GM12864 (cell line): ENCODE data around the gene NPPC.
"Not testable (repeated sequence)": the region's sequence is repeated elsewhere in the genome, so short reads cannot be mapped to it uniquely, and the experiment has no call there.

ENCODE experiments used
- DNase-seq: peaks from one replicate; pipeline ENCODE4 v3.0.0-alpha.2; 2011; ENCODE audit warnings: low read depth
- H3K4me3 ChIP-seq: 2 replicates; pipeline ENCODE4 v1.5.1; 2011; ENCODE audit warnings: mild to moderate bottlenecking, low read depth, low read length, control low read depth
- CTCF ChIP-seq: IDR thresholded peaks from 2 replicates; pipeline ENCODE4 v1.5.1; 2011; ENCODE audit warnings: low read depth, mild to moderate bottlenecking, moderate library complexity, low read length, control low read depth, inconsistent platforms; ENCODE audit errors: missing control alignments

Gene NPPC

GRCh38 chr2:231911381-231911780 is 14.8 kb downstream of the NPPC start:
- TF ChIP-seq CTCF = no peak
- no peak overlapping the region for H3K4me3 ChIP-seq
- no peak for DNase-seq

- TF ChIP-seq CTCF = no peak
- H3K4me3 ChIP-seq = no peak overlapping the region
- DNase-seq = no peak
Observed at GRCh38 chr2:231910771-231911170, 15.4 kb downstream of the NPPC start.

- not testable (repeated sequence) for H3K4me3 ChIP-seq, DNase-seq
Observed at GRCh38 chr2:231910161-231910560, 16.0 kb downstream of the NPPC start.

- no peak for DNase-seq
- no peak overlapping the region for H3K4me3 ChIP-seq
- TF ChIP-seq CTCF = no peak
Observed at GRCh38 chr2:231909631-231910030, 16.6 kb downstream of the NPPC start.

GRCh38 chr2:231908584-231908983 is 17.6 kb downstream of the NPPC start:
- TF ChIP-seq CTCF = no peak
- no peak overlapping the region for H3K4me3 ChIP-seq
- DNase-seq = no peak

- no peak for DNase-seq
- H3K4me3 ChIP-seq = no peak overlapping the region
- TF ChIP-seq CTCF = no peak
Observed at GRCh38 chr2:231907765-231908164, 18.4 kb downstream of the NPPC start.

- TF ChIP-seq CTCF = no peak
- DNase-seq = no peak
- no peak overlapping the region for H3K4me3 ChIP-seq
Observed at GRCh38 chr2:231905026-231905425, 21.2 kb downstream of the NPPC start.

GRCh38 chr2:231904161-231904611 is 22.0 kb downstream of the NPPC start:
- no peak overlapping the region for H3K4me3 ChIP-seq
- DNase-seq = no peak
- TF ChIP-seq CTCF = no peak
